DMS53 (cell line): Measurements from ENCODE around the gene CHCHD6.
"Not testable (repeated sequence)": the region's sequence is repeated elsewhere in the genome, so short reads cannot be mapped to it uniquely, and the experiment has no call there.

Experiments used
- DNase-seq: peaks from one replicate; lab custom pipeline; 2025; lab: John Stamatoyannopoulos, UW

CHCHD6 gene

DNA sequence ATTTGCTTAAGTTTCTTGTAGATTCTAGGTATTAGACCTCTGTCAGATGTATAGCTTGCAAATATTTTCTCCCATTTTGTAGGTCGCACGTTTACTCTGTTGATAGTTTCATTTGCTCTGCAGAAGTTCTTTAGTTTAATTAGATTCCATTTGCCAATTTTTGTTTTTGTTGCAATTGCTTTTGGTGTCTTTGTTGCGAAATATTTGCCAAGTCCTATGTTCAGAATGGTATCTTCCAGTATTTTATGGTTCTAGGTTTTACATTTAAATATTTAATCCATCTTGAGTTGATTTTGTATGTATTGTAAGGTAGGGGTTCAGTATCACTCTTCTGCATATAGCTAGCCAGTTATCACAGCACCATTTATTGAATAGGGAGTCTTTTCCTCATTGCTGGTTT lies 64.9 kb downstream of the CHCHD6 start:
- DNase-seq = no peak

DNA sequence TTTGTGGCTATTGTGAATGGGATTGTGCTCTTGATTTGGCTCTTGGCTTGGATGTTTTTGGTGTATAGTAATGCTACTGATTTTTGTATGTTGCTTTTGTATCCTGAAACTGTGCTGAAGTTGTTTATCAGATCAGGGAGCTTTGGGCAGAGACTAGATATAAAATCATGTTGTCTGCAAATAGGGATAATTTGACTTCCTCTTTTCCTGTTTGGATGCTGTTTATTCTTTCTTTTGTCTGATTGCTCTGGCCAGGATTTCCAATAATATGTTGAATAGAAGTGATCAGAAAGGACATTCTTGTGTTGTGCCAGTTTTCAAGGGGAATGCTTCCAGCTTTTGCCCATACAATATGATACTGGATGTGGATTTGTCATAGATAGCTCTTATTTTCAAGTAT lies 66.1 kb downstream of the CHCHD6 start:
- DNase-seq = no peak

DNA sequence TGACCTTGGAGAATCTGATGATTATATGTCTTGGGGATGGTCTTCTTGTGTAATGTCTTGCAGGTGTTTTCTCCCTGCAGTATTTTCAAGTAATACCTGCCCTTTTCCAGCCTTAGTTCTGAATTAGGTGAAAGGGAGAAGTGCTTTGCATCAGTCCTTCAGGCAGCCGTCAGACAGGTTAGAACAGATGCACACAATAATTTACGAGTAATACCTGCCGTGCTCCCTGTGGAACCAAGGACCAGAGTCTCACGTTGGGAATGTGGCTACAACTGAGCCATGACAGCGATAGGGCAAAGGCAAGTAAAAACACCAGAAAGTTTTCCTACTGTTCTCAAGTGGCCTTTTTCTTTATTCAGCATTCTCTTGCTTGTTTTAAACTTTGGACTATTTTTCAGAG lies 69.1 kb downstream of the CHCHD6 start:
- no peak for DNase-seq

DNA sequence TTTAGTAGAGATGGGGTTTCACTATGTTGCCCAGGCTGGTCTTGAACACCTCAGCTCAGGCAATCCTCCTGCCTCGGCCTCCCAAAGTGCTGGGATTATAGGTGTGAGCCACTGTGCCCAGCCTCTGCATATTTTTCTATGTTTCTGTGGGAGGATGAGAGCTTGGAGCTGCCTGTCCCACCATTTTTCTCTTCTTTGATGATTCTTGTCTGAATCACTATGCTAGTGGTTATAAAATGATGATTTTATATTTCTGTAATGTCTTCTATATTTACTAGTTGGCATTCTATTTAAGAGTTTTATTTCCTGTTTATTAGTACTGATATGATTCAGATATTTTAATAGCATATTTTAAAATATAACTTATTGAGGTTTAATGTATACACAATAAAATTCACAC lies 69.7 kb downstream of the CHCHD6 start:
- no peak for DNase-seq

DNA sequence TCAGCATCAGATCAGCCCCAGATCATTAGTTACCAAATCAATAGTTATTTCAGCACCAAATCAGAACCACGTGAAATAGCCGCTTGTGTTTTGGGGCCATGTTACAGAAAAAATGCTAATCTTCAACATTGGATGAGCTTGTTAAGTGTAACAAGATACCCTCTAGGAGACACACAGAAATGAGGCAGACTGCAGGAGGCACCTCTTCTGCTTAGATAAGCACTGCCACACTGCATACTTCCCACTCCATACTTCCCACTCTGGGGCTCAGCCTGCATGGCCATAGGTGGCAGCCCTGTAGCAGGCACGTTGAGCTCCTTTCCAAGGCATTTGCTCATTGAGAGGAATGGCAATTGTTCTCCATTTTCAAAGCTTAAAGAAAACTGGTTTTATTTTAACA lies 73.3 kb downstream of the CHCHD6 start:
- no peak for DNase-seq

DNA sequence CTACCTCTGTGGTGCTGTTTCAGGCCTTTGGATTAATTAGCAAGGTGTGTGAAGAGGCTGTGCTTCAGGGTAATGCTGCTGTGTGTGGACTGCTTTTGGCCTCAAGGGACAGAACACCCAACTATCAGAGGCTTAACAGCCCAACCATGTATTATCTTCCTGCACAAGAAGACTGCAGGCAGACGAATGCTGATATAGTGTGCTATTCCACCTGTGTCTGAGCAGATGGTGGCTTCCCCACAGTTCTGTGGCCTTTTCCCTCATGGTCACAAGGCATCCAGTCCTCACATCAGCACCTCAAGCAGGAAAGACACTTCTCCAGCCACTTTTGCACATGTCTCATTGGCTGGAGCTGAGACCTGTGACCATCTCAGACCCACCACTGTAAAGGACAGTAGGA lies 76.6 kb downstream of the CHCHD6 start:
- no peak for DNase-seq

DNA sequence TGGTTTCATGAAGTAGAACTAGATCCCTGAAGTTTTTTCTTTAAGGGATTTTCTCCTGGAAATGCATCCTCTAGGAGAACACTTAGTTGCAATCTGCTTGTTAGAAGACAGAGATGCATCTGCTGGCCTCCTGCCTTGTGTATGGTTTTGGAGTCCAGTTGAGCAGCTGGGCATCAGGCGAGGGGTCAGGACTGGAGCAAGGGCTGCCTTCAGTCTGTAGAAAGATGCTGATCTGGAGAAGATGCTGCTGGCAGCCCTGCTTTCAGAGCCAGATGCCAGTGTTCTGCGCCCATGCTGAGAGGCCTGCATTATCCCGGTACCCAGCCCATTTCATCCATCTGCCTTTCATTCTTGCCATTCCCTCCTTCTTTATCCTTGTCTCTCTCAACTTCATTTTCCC lies 77.4 kb downstream of the CHCHD6 start:
- DNase-seq = no peak

DNA sequence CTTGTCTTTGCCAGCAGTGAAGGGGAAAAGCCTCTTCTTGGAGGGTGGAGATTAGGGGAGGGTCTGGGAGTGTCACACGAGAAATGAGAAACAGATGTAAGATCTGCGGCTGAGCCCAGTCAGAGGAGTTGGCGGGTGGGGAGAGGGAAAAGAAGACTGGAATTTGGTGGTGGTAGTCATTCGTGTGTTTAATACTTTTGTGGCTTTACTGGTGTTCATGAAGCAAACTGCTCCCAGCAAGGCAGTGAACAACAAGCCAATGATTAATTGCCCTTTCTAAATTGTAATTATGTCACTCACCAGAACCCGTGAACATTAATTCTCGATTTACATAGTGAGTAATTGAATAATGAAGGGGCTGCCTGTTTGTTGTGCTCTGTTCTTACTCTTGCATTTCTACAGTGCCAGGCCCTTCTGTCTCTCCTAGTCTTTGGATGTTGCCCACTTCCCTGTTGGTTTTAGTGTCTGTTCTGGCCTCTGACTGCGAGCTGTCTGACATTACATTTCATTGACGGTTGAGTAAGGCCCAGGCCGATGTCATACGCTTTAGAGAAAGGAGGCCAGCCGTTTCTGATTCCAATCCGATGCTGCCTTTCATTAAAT lies 78.0 kb downstream of the CHCHD6 start:
- no peak for DNase-seq

DNA sequence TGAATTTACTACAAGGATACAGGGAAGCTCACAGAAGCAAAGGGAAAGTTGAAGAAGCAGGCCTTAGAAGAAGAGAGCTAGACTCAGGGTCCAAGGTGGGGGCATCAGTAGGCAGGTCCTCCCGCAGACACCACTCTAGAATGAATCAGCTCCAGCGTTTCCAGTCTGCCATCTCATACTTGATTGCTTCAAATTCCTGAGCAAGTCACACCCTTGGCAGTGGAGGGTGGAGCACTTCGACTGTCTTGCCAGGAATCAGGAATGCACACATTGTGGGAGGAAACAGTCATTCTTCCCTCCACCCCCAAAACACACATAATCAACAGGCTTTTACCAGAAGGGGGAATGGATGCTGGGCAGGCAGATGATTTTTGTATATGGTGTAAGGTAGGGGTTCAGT lies 78.5 kb downstream of the CHCHD6 start:
- no peak for DNase-seq

DNA sequence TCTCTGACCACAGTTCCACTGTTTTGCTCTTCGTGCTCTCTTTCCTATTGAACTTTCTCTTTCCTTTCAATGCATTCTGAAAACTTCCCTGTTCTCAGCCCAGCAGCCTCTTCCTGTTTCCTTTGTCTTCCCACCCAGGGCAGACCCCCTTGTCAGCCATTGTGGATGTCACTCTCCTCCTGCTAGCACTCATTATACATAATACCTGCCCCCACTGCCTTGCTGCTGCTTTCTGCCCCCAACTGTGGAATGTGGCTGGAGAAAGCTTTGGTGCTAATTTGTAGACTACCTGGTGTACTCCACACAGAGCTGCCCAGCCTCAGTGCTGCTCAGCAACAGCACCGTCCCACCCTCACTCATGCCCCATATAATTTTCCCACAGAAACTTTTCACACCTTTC lies 80.2 kb downstream of the CHCHD6 start:
- no peak for DNase-seq

DNA sequence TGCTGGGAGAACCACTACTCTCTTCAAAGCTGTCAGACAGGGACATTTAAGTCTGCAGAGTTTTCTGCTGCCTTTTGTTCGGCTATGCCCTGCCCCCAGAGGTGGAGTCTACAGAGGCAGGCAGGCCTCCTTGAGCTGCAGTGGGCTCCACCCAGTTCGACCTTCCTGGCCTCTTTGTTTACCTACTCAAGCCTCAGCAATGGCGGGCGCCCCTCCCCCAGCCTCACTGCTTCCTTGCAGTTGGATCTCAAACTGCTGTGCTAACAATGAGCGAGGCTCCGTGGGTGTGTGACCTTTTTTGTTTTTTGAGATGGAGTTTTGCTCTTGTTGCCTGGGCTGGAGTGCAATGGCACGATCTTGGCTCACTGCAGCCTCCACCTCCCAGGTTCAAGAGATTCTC lies 87.3 kb downstream of the CHCHD6 start:
- not testable (repeated sequence) for DNase-seq

DNA sequence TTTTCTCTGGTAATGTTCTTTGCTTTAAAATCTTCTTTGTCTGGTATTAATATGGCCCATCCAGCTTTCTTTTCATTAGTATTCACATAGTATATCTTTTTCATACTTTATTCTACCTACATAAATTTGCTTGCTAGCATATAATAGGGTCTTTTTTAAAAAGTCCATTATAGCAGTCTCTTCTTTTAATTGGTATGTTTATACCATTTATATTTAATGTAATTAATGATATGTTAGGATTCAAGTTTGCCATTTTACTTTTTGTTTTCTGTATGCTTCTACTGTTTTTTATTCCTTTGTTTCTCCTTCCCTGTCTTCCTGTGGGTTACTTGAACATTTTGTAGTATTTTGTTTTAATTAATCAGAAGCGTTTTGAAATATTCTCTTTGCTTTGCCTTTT lies 89.0 kb downstream of the CHCHD6 start:
- no peak for DNase-seq

DNA sequence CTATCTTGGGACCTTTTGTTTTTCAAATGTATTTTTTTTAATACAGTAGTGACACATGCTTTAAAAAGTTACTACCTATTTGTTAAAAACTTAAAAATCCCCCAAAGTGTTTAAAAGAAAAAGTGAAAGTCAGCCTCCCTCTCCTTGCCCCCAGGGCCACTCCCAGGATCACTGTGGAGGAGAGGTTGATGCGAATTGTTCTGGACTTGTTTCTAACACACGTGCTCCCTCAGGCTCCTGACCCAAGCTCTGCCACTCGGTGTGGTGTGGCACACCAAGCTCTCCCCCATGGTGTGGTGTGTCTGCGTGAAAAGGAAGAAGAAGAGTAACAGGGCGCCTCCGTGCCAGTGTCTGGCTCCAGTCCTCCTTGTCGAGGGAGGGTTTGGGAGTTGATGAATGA lies 93.5 kb downstream of the CHCHD6 start:
- DNase-seq = no peak

DNA sequence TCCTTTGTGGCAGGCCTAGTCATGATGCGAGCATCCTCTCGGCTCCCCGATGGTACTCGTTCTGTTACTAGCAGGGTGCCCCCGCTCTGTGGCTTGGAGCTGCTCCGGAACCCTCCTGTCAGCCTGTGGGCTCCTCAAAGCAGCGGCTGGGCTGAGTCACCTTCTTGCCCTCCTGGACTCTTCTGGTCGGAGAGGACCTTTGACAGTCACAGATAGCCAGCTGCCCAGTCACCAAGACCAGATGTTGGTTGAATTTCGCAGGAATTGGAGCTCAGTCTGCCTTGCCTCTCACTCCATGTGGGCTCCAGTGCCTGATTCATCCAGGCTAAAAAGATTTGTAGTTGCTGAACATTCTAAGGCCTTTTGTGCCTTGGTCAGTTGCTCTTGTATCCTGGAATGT lies 94.5 kb downstream of the CHCHD6 start:
- no peak for DNase-seq

DNA sequence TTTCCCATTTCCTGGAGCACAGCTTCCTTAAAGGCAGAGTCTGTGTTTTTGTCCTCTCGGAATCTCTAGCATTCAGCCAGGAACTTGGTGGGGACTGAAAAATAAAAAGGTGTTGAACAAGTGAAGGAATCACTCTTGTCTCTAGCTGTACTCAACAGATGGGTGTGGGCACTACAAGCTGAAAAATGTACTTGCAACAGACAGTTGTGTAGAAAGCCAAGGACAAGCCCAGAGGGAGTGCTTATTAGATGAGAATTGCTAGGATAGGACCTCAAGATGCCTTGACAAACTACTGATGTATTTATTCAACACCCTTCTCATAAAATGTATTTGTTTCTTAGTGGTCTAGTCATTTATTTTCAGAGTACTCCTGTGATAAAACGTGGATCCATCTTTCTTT lies 95.1 kb downstream of the CHCHD6 start:
- DNase-seq = no peak

DNA sequence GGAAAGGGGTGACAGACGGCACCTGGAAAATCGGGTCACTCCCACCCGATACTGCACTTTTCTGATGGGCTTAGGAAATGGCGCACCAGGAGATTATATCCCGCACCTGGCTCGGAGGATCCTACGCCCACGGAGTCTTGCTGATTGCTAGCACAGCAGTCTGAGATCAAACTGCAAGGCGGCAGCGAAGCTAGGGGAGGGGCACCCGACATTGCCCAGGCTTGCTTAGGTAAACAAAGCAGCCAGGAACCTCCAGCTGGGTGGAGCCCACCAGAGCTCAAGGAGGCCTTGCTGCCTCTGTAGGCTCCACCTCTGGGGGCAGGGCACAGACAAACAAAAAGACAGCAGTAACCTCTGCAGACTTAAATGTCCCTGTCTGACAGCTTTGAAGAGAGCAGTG lies 97.3 kb downstream of the CHCHD6 start:
- DNase-seq = not testable (repeated sequence)

DNA sequence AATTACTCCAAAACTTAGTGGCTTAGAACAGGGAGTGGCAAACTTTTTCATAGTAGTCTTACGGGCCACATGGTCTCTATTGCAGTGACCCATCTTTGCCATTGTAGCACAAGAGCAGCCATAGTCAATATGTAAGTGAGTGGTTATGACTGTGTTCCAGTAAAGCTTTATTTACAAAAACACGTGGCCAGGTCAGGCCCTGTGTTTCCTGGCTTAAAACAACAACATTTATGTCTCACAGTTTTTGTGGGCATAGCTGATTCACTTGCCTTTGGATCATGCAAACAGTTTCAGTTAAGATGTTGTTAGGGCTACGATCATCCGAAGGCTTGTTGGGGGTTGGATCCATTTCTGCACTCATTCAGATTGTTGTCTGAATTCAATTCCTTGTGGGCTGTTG lies 103.8 kb downstream of the CHCHD6 start:
- DNase-seq = no peak

DNA sequence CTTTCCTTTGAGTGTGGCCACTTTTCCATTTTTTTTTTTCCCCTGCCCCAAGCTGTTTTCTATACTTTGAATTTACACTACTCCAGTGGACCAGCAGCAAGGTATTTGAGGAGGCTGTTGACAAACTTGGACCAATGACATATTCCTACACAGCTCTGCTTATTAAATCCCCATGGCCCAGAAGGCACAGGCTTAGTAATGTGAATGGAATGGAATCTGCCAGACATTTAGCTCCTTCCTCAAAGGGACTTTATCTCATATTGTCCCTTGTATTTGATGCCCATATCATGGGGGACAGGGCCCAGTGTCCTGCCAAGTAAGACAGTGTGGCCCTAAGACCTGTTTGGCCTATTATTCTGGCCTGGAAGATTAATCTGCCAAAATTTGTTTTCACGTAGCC lies 107.5 kb downstream of the CHCHD6 start:
- DNase-seq = no peak

DNA sequence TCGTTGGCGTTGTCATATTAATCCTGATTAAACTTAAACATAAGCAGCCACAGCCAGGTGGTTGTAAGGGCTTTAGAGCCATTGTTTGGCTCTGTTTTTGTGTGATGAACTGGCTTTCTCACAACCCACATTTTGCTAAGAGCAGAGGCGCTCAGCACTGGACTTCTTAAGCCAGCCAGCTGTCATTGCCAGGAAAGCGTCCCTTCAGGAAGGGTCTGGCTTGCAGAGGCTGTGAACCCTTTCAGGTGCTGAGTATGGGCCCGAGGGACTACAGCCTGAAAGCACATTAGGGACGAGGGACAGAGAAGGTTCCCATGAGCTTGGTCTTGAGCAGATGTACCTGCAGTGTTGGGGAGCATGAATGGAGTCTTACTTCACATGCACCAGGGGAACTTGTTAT lies 112.3 kb downstream of the CHCHD6 start:
- no peak for DNase-seq

DNA sequence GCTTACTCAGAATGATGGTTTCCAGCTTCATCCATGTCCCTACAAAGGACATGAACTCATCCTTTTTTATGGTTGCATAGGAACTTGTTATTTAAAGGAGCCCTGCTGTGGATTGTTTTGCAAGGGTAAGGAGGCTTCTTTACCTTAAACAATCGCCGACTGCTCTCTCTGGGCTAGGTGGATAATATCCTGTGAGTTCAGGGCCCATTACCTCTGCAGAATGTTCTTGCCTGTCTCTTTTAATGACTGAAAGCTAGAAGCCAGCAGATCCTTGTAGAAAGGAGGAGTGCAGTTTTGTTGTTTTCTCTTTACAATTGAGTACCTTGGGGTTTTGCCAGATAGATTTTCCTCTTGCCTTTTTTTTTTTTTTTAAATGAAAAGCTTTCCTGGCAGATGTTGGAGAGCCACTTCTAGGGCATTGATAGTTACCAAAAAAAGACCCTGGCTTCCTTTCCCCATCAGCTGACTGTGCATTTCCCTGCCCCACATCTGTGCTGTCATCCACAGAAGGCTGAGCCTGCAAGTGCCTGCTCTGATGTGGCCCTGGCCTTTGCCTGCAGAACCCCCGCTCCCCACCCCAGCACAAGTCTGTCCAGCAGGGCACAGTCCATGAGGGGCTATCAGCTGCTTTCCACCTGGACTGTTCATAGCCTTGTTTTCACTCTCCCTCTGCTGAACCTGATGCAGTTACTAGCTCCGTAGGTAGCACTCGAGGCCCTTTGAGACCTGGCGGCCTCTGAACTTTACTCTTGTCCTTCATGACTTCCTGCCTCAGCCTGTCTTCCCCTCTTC lies 113.1 kb downstream of the CHCHD6 start:
- no peak for DNase-seq

DNA sequence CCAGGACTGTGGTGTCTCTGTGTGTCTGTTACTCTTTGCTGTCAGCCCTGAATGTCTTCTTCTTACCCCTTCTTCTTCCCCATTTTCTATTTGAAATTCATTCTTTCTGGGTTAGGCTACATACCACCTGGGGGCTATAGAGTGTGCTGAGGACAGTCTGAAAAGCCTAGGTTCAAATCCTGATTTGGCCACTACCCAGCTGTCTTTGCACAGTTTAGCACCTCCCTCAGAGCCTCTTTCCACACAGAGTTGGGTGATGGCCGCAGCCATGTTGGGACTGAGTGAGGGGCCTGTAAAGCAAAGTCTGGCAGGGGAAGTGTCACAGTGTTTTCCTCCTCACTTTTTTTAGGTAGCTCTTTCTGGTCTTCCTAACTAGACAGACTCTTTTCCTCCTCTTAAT lies 113.7 kb downstream of the CHCHD6 start:
- no peak for DNase-seq

DNA sequence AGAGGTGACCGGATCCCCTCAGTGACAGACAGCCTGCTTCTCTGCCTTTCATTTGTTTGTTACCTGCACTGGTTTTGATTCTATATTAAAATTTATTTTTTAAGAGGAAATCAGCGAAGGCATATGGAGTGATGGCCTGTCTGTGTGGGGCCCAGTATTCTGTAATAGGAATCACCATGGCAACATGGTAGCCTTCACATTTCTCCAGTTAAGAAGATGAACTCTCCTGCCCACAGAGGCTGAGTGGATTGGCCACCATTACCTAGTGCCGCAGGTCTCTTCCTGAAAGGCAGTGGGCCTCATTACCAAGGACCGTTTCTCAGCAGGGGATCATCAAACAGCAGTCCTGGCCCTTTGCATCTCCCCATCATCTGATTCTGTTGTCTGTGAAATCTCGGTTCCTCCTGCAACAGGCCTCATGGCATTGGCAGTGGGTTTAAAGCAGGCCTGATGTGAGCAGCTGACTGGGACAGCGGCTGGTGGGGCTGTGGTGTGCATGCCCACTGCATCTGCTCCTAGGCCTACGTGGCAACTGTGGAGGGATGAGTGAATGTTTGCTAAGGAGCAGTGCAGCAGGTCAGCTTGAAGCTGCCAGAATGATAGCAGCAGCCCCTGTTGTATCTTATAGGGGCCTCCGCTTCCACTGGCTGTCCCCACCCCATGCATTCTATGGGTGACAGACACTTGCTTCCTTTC lies 114.5 kb downstream of the CHCHD6 start:
- no peak for DNase-seq

DNA sequence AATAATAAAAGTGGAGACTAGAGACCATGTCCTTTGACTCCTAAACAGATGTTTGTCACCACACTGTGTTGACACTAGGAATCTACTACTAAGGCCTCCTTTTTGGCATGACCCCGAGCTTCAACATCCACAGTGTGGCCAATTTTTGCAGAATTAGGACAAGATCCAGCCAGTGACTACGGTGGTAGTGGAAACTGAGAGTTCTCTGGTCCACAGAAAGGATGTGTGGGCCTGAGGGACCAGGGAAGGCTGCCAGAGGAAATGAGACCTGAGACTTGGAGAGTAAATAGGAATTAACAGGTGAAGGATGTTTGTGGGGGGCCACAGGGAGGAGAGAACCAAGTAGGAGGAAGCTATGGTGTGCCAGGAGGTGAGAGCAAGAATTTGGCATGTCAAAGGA lies 122.7 kb downstream of the CHCHD6 start:
- DNase-seq = no peak

DNA sequence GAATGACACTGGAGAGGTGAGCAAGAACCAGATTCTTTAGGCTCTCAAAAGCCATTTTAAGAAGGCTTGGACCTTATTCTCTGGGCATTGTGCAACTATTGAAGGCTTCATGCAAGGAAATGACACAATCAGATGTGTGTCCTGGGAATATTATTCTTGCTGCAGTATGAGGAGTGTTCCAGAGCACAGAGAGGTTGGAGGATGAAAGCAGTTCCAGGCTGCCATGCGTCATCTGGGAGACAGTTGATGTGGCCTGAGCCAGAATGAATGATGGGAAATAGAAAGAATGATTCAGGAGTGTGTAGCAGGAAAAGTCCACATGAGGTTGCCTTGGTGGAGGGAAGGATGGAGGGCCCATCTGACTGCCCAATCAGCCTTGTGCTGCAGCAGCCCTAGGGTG lies 123.1 kb downstream of the CHCHD6 start:
- no peak for DNase-seq
